HepG2 (cell line): ENCODE data around the gene ATG2B. TPM values are rescaled to one million over a fixed set of nuclear protein-coding genes. Genes with fewer than 3 reads are reported as not detected.

ENCODE experiments used
- ATAC-seq: fragments of 200-7000 bp; cut with Tn5 transposase; 3 replicates; pipeline ENCODE4 v1.9.1; 2020; ENCODE audit warnings: mild to moderate bottlenecking, moderate library complexity
- BruUV-seq: library from RNA; stranded (reverse); fragments of 400-500 nt; replicated peaks from 2 replicates; lab custom pipeline; 2021; lab: Mats Ljungman, UMichigan
- CTCF ChIA-PET: fragments of 300-600 bp; formaldehyde crosslinking; extraction: SDS; loops from one replicate; lab custom pipeline; 2021; ENCODE audit warnings: low total read pairs, inconsistent platforms, low intra/inter-chr PET ratio; lab: Yijun Ruan, JAX
- POLR2A ChIA-PET: fragments of 350-600 bp; sonication (Branson Sonifier 250); formaldehyde crosslinking; loops from one replicate; lab custom pipeline; 2020; ENCODE audit warnings: antibody characterized with exemption, inconsistent platforms; lab: Yijun Ruan, JAX
- DNase-seq: peaks from one replicate; pipeline ENCODE4 v3.0.0-alpha.2; 2015; ENCODE audit warnings: low spot score
- FAIRE-seq: peaks from 3 replicates; lab custom pipeline; 2011; peaks lifted over from hg19 to GRCh38; lab: Jason Lieb, UNC
- H2AFZ ChIP-seq: one replicate; pipeline ENCODE4 v1.6.1; 2011; ENCODE audit warnings: low read length, inconsistent platforms
- H3K27ac ChIP-seq: fragments of 300-600 bp; 3 replicates; pipeline ENCODE4 v1.8.0; 2011; ENCODE audit warnings: mixed run types, mild to moderate bottlenecking, mixed read lengths, low read length, inconsistent platforms; ENCODE audit not compliant: insufficient read depth; ENCODE audit errors: extremely low read length
- H3K27me3 ChIP-seq, 2 experiments: fragments of 200-600 bp in 1 of 2; 2 replicates in 1 of 2; 3 replicates in 1 of 2; pipeline versions ENCODE4 v1.6.0 to v1.8.0; 2011; ENCODE audit warnings: low read length in 2 of 2, mild to moderate bottlenecking in 2 of 2, moderate library complexity in 2 of 2, inconsistent platforms in 1 of 2; ENCODE audit not compliant: insufficient read depth in 2 of 2, control insufficient read depth in 1 of 2
- H3K36me3 ChIP-seq, 2 experiments: fragments of 200-600 bp in 1 of 2; replicated peaks in 1 of 2; 2 replicates in 1 of 2; 3 replicates in 1 of 2; pipeline versions ENCODE4 v1.5.1 to v1.8.0; 2011; ENCODE audit warnings: low read length in 2 of 2, inconsistent platforms in 1 of 2; ENCODE audit not compliant: insufficient read depth in 2 of 2, control insufficient read depth in 1 of 2
- H3K4me1 ChIP-seq: 2 replicates; pipeline ENCODE4 v1.5.1; 2012; ENCODE audit warnings: low read length, inconsistent platforms; ENCODE audit not compliant: insufficient read depth
- H3K4me2 ChIP-seq: 2 replicates; pipeline ENCODE4 v1.6.0; 2011; ENCODE audit warnings: low read depth, low read length, inconsistent platforms
- H3K4me3 ChIP-seq, 3 experiments: fragments of 200-600 bp in 1 of 3; sonication (generic), shearing (Covaris generic) in 1 of 3; replicated peaks in 1 of 3; 2 replicates each; pipeline ENCODE4 v1.5.1; 2011 to 2016; ENCODE audit warnings: low read length in 3 of 3, inconsistent platforms in 2 of 3, low read depth in 2 of 3, mild to moderate bottlenecking in 2 of 3, control low read depth in 1 of 3, mixed read lengths in 1 of 3; ENCODE audit not compliant: insufficient read depth in 1 of 3
- H3K79me2 ChIP-seq: one replicate; pipeline ENCODE4 v1.6.1; 2011; ENCODE audit warnings: low read length, inconsistent platforms; ENCODE audit not compliant: insufficient read depth
- H3K9ac ChIP-seq: 2 replicates; pipeline ENCODE4 v1.6.0; 2011; ENCODE audit warnings: mild to moderate bottlenecking, low read depth, low read length, inconsistent platforms; ENCODE audit not compliant: insufficient read depth
- H3K9me3 ChIP-seq: 2 replicates; pipeline ENCODE4 v1.5.1; 2012; ENCODE audit warnings: mild to moderate bottlenecking, low read length
- H4K20me1 ChIP-seq: 2 replicates; pipeline ENCODE4 v1.6.0; 2011; ENCODE audit warnings: inconsistent platforms, mild to moderate bottlenecking, low read length, moderate library complexity; ENCODE audit not compliant: insufficient read depth
- DR1 ChIP-seq: sonication (generic); formaldehyde crosslinking; IDR thresholded peaks from 2 replicates; pipeline ENCODE4 v1.8.0; 2021; ENCODE audit warnings: mild to moderate bottlenecking, missing genetic modification reagents, inconsistent platforms
- DZIP1 ChIP-seq: sonication (generic); formaldehyde crosslinking; IDR thresholded peaks from 2 replicates; pipeline ENCODE4 v1.5.0; 2020; ENCODE audit warnings: mild to moderate bottlenecking, missing genetic modification reagents
- EZH2 ChIP-seq: conservative IDR thresholded peaks from 2 replicates; pipeline ENCODE4 v1.6.1; 2012; ENCODE audit warnings: mild to moderate bottlenecking, low read depth, low read length, moderate library complexity
- JUN ChIP-seq: sonication (generic); formaldehyde crosslinking; IDR thresholded peaks from 2 replicates; pipeline ENCODE4 v1.4.0; 2020; ENCODE audit warnings: mild to moderate bottlenecking, missing genetic modification reagents
- NAIF1 ChIP-seq: sonication (generic); formaldehyde crosslinking; IDR thresholded peaks from 2 replicates; pipeline ENCODE4 v1.5.0; 2020; ENCODE audit warnings: mild to moderate bottlenecking, missing genetic modification reagents, borderline replicate concordance
- NCOA2 ChIP-seq: sonication (generic); formaldehyde crosslinking; IDR thresholded peaks from 2 replicates; pipeline ENCODE4 v1.8.0; 2022; ENCODE audit warnings: inconsistent platforms
- NR2F6 ChIP-seq, 2 experiments: IDR thresholded peaks; 2 replicates each; pipeline ENCODE4 v1.6.1; 2016; ENCODE audit warnings: antibody characterized with exemption in 1 of 2, mild to moderate bottlenecking in 1 of 2
- PHF20 ChIP-seq: sonication (generic); formaldehyde crosslinking; IDR thresholded peaks from 2 replicates; pipeline ENCODE4 v1.5.0; 2020; ENCODE audit warnings: mild to moderate bottlenecking, missing genetic modification reagents
- SKI ChIP-seq: fragments of 450-650 bp; IDR thresholded peaks from one replicate; pipeline ENCODE4 v1.6.1; 2018; ENCODE audit warnings: mild to moderate bottlenecking; ENCODE audit not compliant: partially characterized antibody
- TARDBP ChIP-seq: sonication (generic); formaldehyde crosslinking; IDR thresholded peaks from 2 replicates; pipeline ENCODE4 v1.8.0; 2022; ENCODE audit warnings: mild to moderate bottlenecking, missing genetic modification reagents
- ZBTB39 ChIP-seq: sonication (generic); formaldehyde crosslinking; IDR thresholded peaks from 2 replicates; pipeline ENCODE4 v1.5.0; 2020; ENCODE audit warnings: missing genetic modification reagents
- ZNF724P ChIP-seq: sonication (generic); formaldehyde crosslinking; IDR thresholded peaks from 2 replicates; pipeline ENCODE4 v1.8.0; 2022; ENCODE audit warnings: missing genetic modification reagents, borderline replicate concordance
- ZNF775 ChIP-seq: sonication (generic); formaldehyde crosslinking; IDR thresholded peaks from 2 replicates; pipeline ENCODE4 v1.4.0; 2020; ENCODE audit warnings: missing genetic modification reagents, mild to moderate bottlenecking, moderate library complexity, borderline replicate concordance
- ZSCAN21 ChIP-seq: sonication (generic); formaldehyde crosslinking; IDR thresholded peaks from 2 replicates; pipeline ENCODE4 v1.8.0; 2022; ENCODE audit warnings: mild to moderate bottlenecking, missing genetic modification reagents, moderate library complexity, borderline replicate concordance
- WGBS: methylation state at CpG from one replicate; pipeline ENCODE4 v1.1.6; 2017; ENCODE audit warnings: low lambda C conversion rate; 5-methylcytosine and 5-hydroxymethylcytosine counted together
- in situ Hi-C: cut with HindIII; loops from 2 replicates; pipeline ENCODE4 v1.10.0; 2017; ENCODE audit warnings: low pct_unique_long_range_greater_than_20kb; ENCODE audit not compliant: extremely low pct_ligation_motif_present
- intact Hi-C: fragments of 100-400 bp; cut with micrococcal nuclease; formaldehyde crosslinking; loops from one replicate; pipeline ENCODE4 v1.10.0; 2022; ENCODE audit not compliant: unreplicated experiment
- polyA plus RNA-seq, 8 experiments: library from polyadenylated mRNA; depleted of rRNA in 3 of 8; stranded (reverse) in 7 of 8; unstranded in 1 of 8; fragments of >200 nt; fragmentation: Illumina TruSeq in 4 of 8; extraction: Trizol in 4 of 8; gene quantifications; 2 replicates each; pipeline versions ENCODE4 v1.2.1 to v1.2.3, GENCODE V29; 2011 to 2016; ENCODE audit warnings: low read depth in 4 of 8, missing spikeins in 1 of 8, mixed read lengths in 1 of 8; ENCODE audit not compliant: insufficient read depth in 1 of 8
- total RNA-seq, 5 experiments: library from RNA; depleted of rRNA; stranded (reverse); fragments of >200 nt; fragmentation: Illumina TruSeq; extraction: Trizol; gene quantifications; 2 replicates each; pipeline ENCODE4 v1.2.3, GENCODE V29; 2016; ENCODE audit warnings: low read depth in 1 of 5
- TF ChIP-seq, protein P1 (sequence below): sonication (generic); formaldehyde crosslinking; IDR thresholded peaks from 2 replicates; pipeline ENCODE4 v1.5.0; 2020; ENCODE audit warnings: mild to moderate bottlenecking, missing genetic modification reagents

Gene ATG2B
- total and polyA plus RNA-seq, 2 of the 13 experiments (the other 11 are each of a cell fraction or from before 2014, with no cell fraction given), result 7.4 to 7.5 TPM

GRCh38 chr14:96408608-96409007 lies 45.5 kb upstream of the ATG2B start (continued):
- no peak for TF ChIP-seq PHF20 (CRISPR knock-in tag)

DNA sequence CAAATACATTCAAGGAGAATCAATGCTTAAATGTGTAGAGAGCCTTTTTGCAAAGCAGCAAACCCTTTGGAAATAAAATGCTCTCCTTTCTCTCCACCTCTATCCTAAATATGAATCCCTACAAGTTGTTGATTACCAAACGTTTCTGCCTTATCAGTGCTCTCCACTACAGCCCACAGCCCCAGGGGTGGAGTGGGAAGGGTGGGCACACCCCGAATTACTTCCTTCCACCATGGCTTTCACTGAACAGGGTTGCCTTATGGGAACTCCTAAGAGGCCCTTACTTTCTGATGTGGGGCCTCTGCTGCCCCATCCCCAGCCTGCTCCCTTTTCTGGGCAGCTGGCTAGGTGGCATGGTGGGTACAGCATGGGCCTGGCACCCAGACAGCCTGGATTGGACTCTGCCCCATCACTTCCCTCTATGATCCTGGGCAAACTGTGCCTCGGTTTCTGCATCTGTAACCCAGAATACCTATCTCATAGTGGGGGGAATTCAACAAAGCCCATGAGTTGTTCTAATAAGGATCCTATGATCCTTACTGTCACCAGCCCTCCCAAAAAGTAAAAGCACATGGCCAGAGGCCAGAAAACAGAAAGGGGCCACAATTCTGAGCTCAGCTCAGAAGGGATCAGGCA lies 44.9 kb upstream of the ATG2B start:
- ChIA-PET POLR2A (no interaction called here), CTCF (no interaction called here)
- Histone ChIP-seq H3K9me3 (no peaks in the 10 kb centered on the region), H4K20me1 (no peaks in the 10 kb centered on the region), H3K27me3 (no peaks in the 10 kb centered on the region; a peak in 1 of 5 replicates), H3K36me3 (no peaks in the 10 kb centered on the region), H3K27ac (no peak overlapping the region), H3K4me1 (peaks cover 24% of the 10 kb centered on the region), H2AFZ (no peak overlapping the region), H3K79me2 (no peaks in the 10 kb centered on the region), H3K4me2 (no peak overlapping the region), H3K9ac (no peak overlapping the region), H3K4me3 (no peak overlapping the region)
- ATAC-seq, result no peak
- no peak for DNase-seq
- WGBS, result 26% methylated on average over 3 of the region's 3 CpGs
- BruUV-seq, result no TSS peak
- in situ Hi-C loops, result no loop called here
- no peak for FAIRE-seq
- intact Hi-C loops, result no loop called here
- TF ChIP-seq SKI, result no peak
- no peak for TF ChIP-seq DR1 (CRISPR knock-in tag)
- no peak for TF ChIP-seq ZBTB39 (CRISPR knock-in tag)
- TF ChIP-seq ZNF724P (CRISPR knock-in tag), result no peak
- no peak for TF ChIP-seq ZNF775 (CRISPR knock-in tag)
- no peak for TF ChIP-seq NCOA2 (CRISPR knock-in tag)
- no peak for TF ChIP-seq ZSCAN21 (CRISPR knock-in tag)
- no peak for TF ChIP-seq DZIP1 (CRISPR knock-in tag)
- TF ChIP-seq EZH2, result no peak
- no peak for TF ChIP-seq NAIF1
- no peak for TF ChIP-seq TARDBP (CRISPR knock-in tag)
- no peak for TF ChIP-seq NR2F6 (IDR thresholded peaks at IDR 0.05)
- no peak for TF ChIP-seq NR2F6 (CRISPR knock-in tag; IDR thresholded peaks at IDR 0.05)
- TF ChIP-seq JUN (CRISPR knock-in tag), result no peak
- TF ChIP-seq, protein P1, sequence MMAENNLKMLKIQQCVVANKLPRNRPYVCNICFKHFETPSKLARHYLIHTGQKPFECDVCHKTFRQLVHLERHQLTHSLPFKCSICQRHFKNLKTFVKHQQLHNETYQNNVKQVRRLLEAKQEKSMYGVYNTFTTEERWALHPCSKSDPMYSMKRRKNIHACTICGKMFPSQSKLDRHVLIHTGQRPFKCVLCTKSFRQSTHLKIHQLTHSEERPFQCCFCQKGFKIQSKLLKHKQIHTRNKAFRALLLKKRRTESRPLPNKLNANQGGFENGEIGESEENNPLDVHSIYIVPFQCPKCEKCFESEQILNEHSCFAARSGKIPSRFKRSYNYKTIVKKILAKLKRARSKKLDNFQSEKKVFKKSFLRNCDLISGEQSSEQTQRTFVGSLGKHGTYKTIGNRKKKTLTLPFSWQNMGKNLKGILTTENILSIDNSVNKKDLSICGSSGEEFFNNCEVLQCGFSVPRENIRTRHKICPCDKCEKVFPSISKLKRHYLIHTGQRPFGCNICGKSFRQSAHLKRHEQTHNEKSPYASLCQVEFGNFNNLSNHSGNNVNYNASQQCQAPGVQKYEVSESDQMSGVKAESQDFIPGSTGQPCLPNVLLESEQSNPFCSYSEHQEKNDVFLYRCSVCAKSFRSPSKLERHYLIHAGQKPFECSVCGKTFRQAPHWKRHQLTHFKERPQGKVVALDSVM (CRISPR knock-in tag), result no peak
